Measurements from ENCODE around the gene COLGALT1. TPM values are rescaled to one million over a fixed set of nuclear protein-coding genes. Genes with fewer than 3 reads are reported as not detected.
"Not testable (repeated sequence)": the region's sequence is repeated elsewhere in the genome, so short reads cannot be mapped to it uniquely, and the experiment has no call there.

The COLGALT1 gene
- total and polyA plus RNA-seq, 7 donors, result 7.8 to 62.3 (median 53.0) TPM

- Histone ChIP-seq H3K4me1 (no peaks in the 10 kb centered on the region), H3K36me3 (peaks cover 6 to 90% (median 52%) of the 10 kb centered on the region in 4 donors), H3K27ac (no peak overlapping the region), H3K4me3 (no peak overlapping the region), H3K27me3 (no peaks in the 10 kb centered on the region), H3K9me3 (no peaks in the 10 kb centered on the region)
- TF ChIP-seq EP300 (IDR thresholded peaks at IDR 0.05) (no peak), POLR2AphosphoS5 (IDR thresholded peaks at IDR 0.05) (no peak), POLR2A (IDR thresholded peaks at IDR 0.05) (no peak), CTCF (IDR thresholded peaks at IDR 0.05) (no peak)
- DNase-seq, result no peak
- WGBS, 2 donors, result 97 to 98% methylated on average over 1 of the region's 1 CpG
- intact Hi-C loops (cut with DNase I), result no loop called here
These were observed 12.5 kb downstream of the COLGALT1 start for GRCh38 chr19:17567940-17568339.

- 94 to 98% methylated on average over 5 of the region's 5 CpGs for WGBS, 2 donors
- peaks cover 10 to 84% (median 57%) of the 10 kb centered on the region in 4 donors for H3K36me3 ChIP-seq
- H3K4me1 ChIP-seq; DNase-seq; H3K27ac ChIP-seq; H3K4me3 ChIP-seq; H3K27me3 ChIP-seq; H3K9me3 ChIP-seq; intact Hi-C loops (cut with DNase I): not testable (repeated sequence)
These were observed 14.8 kb downstream of the COLGALT1 start for GRCh38 chr19:17570291-17570690.

- H3K4me1 ChIP-seq, result peaks cover 0 to 5% (median 2%) of the 10 kb centered on the region in 4 donors
- no peak overlapping the region for H3K4me3 ChIP-seq
- H3K36me3 ChIP-seq, result peaks cover 10 to 84% (median 57%) of the 10 kb centered on the region in 4 donors
- WGBS, 2 donors, result 89 to 92% methylated on average over 6 of the region's 6 CpGs
- intact Hi-C loops (cut with DNase I), result no loop called here
- TF ChIP-seq EP300 (IDR thresholded peaks at IDR 0.05) (no peak), POLR2A (IDR thresholded peaks at IDR 0.05) (no peak), POLR2AphosphoS5 (IDR thresholded peaks at IDR 0.05) (no peak)
- DNase-seq, result no peak
- H3K9me3 ChIP-seq, result no peaks in the 10 kb centered on the region
- H3K27me3 ChIP-seq, result no peaks in the 10 kb centered on the region
- H3K27ac ChIP-seq, result no peak overlapping the region
These were observed 15.3 kb downstream of the COLGALT1 start for GRCh38 chr19:17570791-17571190.

GRCh38 chr19:17572638-17573037 is 17.2 kb downstream of the COLGALT1 start:
- H3K36me3 ChIP-seq, result peaks cover 13 to 87% (median 55%) of the 10 kb centered on the region in 4 donors
- H3K4me3 ChIP-seq, result no peak overlapping the region
- WGBS, 2 donors, result 96% methylated on average over 7 of the region's 7 CpGs
- H3K9me3 ChIP-seq, result no peaks in the 10 kb centered on the region
- H3K4me1 ChIP-seq, result peaks cover 0 to 5% (median 2%) of the 10 kb centered on the region in 4 donors
- H3K27ac ChIP-seq, result no peak overlapping the region
- no peaks in the 10 kb centered on the region for H3K27me3 ChIP-seq
- intact Hi-C loops (cut with DNase I), result loop anchor here (1.0 kb wide), 1 partner anchor 33 kb away; no protein-coding TSS in a partner anchor
- DNase-seq, result no peak
- TF ChIP-seq CTCF (IDR thresholded peaks at IDR 0.05), result no peak
- TF ChIP-seq POLR2AphosphoS5 (IDR thresholded peaks at IDR 0.05), result no peak
- TF ChIP-seq EP300 (IDR thresholded peaks at IDR 0.05), result no peak
- TF ChIP-seq POLR2A (IDR thresholded peaks at IDR 0.05), result no peak

GRCh38 chr19:17575871-17576757 is 20.7 kb downstream of the COLGALT1 start:
- H3K27ac ChIP-seq, result no peak overlapping the region
- no peak for TF ChIP-seq EP300 (IDR thresholded peaks at IDR 0.05)
- TF ChIP-seq CTCF (IDR thresholded peaks at IDR 0.05), result no peak
- TF ChIP-seq POLR2A (IDR thresholded peaks at IDR 0.05), result no peak
- TF ChIP-seq POLR2AphosphoS5 (IDR thresholded peaks at IDR 0.05), result no peak
- intact Hi-C loops (cut with DNase I), result no loop called here
- no peaks in the 10 kb centered on the region for H3K9me3 ChIP-seq
- peaks cover 0 to 5% (median 2%) of the 10 kb centered on the region in 4 donors for H3K4me1 ChIP-seq
- no peak for DNase-seq
- WGBS, 2 donors, result 77 to 90% methylated on average over 11 of the region's 11 CpGs
- H3K27me3 ChIP-seq, result no peaks in the 10 kb centered on the region
- H3K4me3 ChIP-seq, result no peak overlapping the region
- peaks cover 12 to 80% (median 44%) of the 10 kb centered on the region in 4 donors for H3K36me3 ChIP-seq
